Ishikawa (cell line): Measurements from ENCODE around the gene NOXO1.

Source experiments
- CEBPB ChIP-seq: IDR thresholded peaks from 2 replicates; pipeline ENCODE4 v1.6.1; 2012
- CREB1 ChIP-seq: IDR thresholded peaks from 2 replicates; pipeline ENCODE4 v1.6.1; 2012; ENCODE audit warnings: low read depth
- EGR1 ChIP-seq: IDR thresholded peaks from 2 replicates; pipeline ENCODE4 v1.6.1; 2012
- EP300 ChIP-seq: IDR thresholded peaks from 2 replicates; pipeline ENCODE4 v1.6.1; 2012; ENCODE audit warnings: borderline replicate concordance
- FOXM1 ChIP-seq: IDR thresholded peaks from 2 replicates; pipeline ENCODE4 v1.6.1; 2012; ENCODE audit warnings: low read depth, borderline replicate concordance
- MAX ChIP-seq: IDR thresholded peaks from 2 replicates; pipeline ENCODE4 v1.6.1; 2012
- NFIC ChIP-seq: IDR thresholded peaks from 2 replicates; pipeline ENCODE4 v1.6.1; 2012
- RAD21 ChIP-seq: IDR thresholded peaks from 2 replicates; pipeline ENCODE4 v1.6.1; 2012; ENCODE audit warnings: low read depth
- TCF12 ChIP-seq: IDR thresholded peaks from 2 replicates; pipeline ENCODE4 v1.6.1; 2012; ENCODE audit warnings: low read depth
- USF1 ChIP-seq: IDR thresholded peaks from 2 replicates; pipeline ENCODE4 v1.6.1; 2012
- YY1 ChIP-seq: IDR thresholded peaks from 2 replicates; pipeline ENCODE4 v1.6.1; 2012; ENCODE audit warnings: low read depth
- ZBTB7A ChIP-seq: IDR thresholded peaks from 2 replicates; pipeline ENCODE4 v1.6.1; 2012; ENCODE audit warnings: low read depth
- TF ChIP-seq, protein P1 (sequence below): IDR thresholded peaks from 2 replicates; pipeline ENCODE4 v1.6.1; 2012; ENCODE audit warnings: low read depth, mild to moderate bottlenecking

NOXO1 gene

DNA sequence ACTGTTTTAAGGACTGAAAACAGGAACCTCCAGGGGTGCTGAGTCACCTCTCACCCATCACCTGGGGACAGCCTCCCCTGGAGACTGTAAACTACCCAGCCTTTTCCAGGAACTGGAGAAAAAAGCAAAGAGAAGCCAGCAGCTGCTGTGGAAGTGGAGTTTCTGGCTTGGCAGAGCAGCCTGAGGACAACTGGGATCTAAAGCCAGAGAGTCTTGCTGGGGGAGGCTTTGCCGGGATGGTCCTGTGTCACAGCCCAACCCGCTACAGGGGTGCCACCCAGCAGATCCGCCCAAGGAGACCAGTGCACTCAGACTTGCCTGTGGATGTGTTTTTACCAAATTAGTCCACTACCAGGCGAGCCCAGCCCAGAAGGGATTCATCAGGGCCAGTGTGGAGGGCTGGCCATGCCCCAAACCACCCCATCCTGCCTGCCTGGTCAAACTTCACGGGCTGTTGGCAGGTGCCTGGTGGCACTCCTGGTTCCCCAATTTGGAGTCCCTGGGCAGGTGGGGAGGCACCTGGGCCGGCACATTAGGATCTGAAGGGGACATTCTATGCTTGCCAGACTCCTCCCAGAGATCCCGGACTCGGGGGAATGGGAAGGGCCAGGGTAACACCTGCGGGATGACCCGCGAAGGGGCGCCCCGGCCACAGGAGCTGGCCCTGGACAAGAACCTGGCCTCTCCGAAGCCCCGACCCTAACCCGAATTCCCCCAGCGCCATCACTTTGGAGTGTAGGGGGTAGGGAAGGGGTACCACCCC lies 39.0 kb downstream of the NOXO1 start:
- no peak for TF ChIP-seq MAX
- no peak for TF ChIP-seq USF1
- peak; percentile 26; the same call in 1 of the 2 replicates for TF ChIP-seq ZBTB7A
- no peak for TF ChIP-seq TCF12
- no peak for TF ChIP-seq EGR1
- TF ChIP-seq, protein P1, sequence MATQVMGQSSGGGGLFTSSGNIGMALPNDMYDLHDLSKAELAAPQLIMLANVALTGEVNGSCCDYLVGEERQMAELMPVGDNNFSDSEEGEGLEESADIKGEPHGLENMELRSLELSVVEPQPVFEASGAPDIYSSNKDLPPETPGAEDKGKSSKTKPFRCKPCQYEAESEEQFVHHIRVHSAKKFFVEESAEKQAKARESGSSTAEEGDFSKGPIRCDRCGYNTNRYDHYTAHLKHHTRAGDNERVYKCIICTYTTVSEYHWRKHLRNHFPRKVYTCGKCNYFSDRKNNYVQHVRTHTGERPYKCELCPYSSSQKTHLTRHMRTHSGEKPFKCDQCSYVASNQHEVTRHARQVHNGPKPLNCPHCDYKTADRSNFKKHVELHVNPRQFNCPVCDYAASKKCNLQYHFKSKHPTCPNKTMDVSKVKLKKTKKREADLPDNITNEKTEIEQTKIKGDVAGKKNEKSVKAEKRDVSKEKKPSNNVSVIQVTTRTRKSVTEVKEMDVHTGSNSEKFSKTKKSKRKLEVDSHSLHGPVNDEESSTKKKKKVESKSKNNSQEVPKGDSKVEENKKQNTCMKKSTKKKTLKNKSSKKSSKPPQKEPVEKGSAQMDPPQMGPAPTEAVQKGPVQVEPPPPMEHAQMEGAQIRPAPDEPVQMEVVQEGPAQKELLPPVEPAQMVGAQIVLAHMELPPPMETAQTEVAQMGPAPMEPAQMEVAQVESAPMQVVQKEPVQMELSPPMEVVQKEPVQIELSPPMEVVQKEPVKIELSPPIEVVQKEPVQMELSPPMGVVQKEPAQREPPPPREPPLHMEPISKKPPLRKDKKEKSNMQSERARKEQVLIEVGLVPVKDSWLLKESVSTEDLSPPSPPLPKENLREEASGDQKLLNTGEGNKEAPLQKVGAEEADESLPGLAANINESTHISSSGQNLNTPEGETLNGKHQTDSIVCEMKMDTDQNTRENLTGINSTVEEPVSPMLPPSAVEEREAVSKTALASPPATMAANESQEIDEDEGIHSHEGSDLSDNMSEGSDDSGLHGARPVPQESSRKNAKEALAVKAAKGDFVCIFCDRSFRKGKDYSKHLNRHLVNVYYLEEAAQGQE: no peak
- TF ChIP-seq FOXM1: no peak
- no peak for TF ChIP-seq CEBPB

GRCh38 chr16:1941162-1942046 lies 39.9 kb downstream of the NOXO1 start:
- no peak for TF ChIP-seq FOXM1
- TF ChIP-seq ZBTB7A: no peak
- no peak for TF ChIP-seq CREB1
- TF ChIP-seq MAX: no peak
- no peak for TF ChIP-seq USF1
- no peak for TF ChIP-seq EP300
- no peak for TF ChIP-seq TCF12
- TF ChIP-seq, protein P1: no peak
- TF ChIP-seq NFIC: no peak
- TF ChIP-seq CEBPB: no peak
- no peak for TF ChIP-seq EGR1
- TF ChIP-seq RAD21: no peak

DNA sequence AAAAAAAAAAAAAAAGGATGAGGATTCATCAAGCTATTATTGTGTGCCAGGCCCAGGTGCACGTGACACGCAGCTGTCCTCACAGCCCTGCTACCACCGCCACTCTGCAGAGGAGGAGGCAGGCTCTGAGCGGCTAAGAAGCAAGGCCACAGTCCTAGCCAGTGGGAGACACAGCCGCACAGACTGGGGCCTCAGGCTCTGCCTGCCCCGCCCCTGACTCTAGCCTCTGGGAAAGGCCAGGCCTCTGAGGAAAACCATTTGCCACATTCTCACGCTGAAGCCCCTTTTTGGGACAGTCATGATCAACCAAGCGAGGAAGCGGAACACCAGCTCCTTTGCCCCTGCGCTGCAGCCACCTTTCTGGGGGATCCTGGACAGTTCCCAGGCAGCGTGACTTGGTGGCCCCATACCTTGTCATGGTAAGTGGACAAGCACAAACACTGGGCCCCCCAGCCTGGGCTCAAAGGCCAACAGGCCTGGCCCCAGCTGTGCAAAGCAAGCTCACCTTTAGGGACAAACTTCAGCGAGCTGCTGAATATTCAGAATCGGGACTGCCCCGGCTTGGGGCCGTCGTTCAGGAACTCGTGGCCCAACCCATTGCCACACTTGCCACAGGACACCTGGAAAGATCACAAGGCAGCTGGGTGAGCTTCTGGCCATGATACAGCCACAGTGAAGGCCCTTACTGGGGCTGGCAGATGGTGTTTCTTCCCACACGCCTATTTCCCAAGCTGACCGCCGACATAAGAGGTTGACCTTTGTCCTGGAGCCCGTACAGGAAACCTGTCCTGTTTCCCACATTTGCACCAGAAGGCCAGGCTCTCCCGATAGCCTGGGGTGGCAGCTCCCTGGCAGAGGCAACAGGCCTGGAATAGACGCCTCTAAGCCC lies 40.8 kb downstream of the NOXO1 start:
- TF ChIP-seq FOXM1 (no peak), MAX (no peak), EGR1 (no peak), YY1 (no peak), ZBTB7A (no peak), TCF12 (no peak)
- TF ChIP-seq, protein P1: no peak
